Neural progenitor cell (in vitro differentiated cells): ENCODE results near the gene FLACC1.

ENCODE experiments used
- CTCF ChIP-seq: fragments of 200-600 bp; sonication (generic); IDR thresholded peaks from 2 replicates; pipeline ENCODE4 v1.5.1; 2017; ENCODE audit warnings: antibody characterized with exemption, mild to moderate bottlenecking
- EZH2 ChIP-seq: fragments of 200-600 bp; sonication (generic); IDR thresholded peaks from 2 replicates; pipeline ENCODE4 v1.6.1; 2017; ENCODE audit warnings: antibody characterized with exemption, mild to moderate bottlenecking, moderate library complexity

GRCh38 chr2:201343559-201343958 is 13.6 kb downstream of the FLACC1 start:
- TF ChIP-seq CTCF (no peak), EZH2 (no peak)
